Stimulated activated CD8-positive, alpha-beta memory T cell treated with anti-CD3 and anti-CD28 coated beads, Interleukin-15, amount 100 ng/mL, for 4 hours (primary cell): Measurements from ENCODE around the gene ZNRF2.

Experiments used
- DNase-seq, 2 donors: peaks; one replicate each; pipeline ENCODE4 v3.0.0-alpha.2; 2020; ENCODE audit warnings: low read depth in 2 of 2

The ZNRF2 gene

DNA sequence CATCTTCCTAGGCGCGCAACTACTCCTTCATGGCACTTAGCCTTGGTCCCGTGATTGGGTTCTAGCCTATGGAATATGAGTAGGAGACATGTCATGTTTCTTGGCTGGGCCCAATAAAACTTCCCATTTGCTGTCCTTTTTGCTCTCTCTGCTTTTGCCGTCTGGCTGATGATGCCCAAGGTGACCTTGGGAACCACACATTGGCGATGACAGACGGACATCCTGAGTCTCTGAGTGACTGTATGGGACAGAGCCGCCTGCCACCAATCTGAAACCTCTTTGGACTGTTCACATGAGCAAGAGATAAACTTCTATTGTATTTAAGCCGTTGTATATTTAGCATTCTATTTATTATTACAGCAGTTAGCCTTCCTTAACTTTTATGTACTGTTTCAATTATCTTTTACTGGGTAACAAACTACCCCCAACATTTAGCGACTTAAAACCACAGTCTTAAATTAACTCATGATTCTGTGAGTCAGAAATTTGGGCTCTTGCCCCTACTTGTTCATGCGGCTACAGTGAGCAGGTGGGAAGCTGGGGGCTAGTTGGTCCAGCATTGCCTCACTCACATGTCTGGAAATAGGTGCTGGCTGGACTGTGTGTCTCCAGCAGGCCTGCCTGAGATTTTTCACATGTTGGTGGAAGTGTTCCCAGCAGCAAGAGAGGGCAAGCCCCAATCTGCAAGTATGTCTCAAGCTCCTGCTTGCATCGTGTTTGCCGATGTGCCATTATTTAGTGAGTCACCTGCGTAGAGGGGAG is 122.4 kb downstream of the ZNRF2 start:
- no peak for DNase-seq

DNA sequence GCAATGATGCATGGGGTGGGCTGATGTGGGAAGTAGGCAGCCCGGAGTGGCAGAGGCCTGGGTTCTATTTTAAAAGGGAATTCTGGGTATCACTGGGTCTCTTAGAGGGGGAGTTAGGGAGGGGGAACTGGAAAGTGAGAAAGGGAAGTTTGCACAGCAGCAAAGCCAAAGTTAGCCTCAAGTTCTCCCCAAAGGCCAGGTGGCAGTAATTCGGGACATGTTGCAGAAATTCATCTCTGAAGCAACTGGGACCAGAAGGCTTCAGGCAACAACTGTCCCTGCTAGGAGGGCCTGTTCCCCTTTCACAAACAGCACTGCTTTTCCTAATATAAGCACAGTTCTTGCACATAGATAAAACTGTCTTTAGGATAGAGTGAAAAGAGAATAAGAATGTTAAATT is 126.8 kb downstream of the ZNRF2 start:
- no peak for DNase-seq

DNA sequence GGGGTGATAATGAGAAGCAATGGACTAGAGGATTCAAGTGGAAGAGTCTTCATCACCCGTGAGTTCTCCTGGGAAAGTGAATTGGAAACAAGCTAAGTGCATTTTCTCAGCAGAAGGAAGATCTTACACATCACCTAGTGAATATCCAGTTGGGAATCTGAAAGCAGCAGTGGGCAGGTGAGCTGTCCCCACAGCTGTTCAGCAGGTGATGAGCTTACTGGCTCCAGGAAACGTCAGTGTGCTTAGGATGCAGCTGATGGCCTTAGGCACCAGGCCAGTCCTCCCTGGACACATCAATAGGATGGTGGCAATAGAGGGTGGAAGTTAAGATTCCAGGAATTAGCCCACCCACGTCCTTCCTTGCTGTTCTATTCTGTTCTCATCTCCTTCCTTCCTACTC is 127.5 kb downstream of the ZNRF2 start:
- DNase-seq: no peak

DNA sequence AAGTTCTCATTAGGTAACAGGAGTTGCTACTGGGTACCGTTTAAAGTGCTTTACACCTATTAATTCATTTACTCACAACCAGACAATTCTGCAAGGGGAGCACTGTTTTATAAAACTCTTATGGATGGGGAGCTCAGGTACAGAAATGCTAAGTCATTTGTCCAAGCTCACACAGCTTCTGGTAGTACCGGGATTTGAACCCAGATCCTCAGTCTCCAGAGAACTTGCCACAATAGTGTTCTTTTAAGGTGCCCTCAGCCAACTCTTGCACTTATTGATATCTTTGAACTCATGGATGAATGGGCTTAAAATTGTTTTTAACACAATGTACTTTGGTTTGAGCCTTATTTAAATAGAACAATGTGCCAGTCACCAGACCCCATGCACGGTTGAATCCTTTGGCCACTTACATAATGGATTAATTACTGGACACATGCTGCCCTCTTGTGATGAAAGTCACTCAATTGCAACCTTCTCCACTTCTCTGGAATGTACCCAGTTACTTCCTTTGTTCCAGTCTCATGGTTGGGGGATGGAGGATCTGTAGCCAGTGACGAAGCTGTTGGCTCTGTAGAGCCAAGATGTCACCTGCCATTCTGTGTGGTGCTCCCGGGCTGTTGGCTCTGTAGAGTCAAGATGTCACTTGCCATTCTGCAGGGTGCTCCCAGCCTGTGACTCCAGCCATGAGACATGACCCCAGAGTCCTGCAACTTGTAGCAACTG is 128.5 kb downstream of the ZNRF2 start:
- no peak for DNase-seq

DNA sequence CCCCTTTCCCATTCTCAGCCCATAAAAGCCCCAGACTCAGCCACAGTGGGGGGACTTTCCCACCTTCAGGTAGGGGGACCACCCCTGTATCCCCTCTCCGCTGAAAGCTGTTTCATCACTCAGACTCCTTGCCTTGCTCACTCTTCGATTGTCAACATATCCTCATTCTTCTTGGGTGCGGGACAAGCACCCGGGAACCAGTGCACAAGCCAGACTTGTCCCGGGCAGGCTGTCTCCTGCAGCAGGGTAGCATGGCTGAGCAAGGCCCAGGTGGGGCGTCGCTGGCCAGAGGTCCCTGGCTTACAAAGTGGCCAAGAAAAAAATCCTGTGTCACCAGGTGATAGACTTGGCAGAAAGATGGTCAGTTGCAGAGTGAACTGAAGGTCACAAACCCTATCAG is 129.5 kb downstream of the ZNRF2 start:
- no peak for DNase-seq
